Measurements from ENCODE around the gene ENTPD5.

DNA sequence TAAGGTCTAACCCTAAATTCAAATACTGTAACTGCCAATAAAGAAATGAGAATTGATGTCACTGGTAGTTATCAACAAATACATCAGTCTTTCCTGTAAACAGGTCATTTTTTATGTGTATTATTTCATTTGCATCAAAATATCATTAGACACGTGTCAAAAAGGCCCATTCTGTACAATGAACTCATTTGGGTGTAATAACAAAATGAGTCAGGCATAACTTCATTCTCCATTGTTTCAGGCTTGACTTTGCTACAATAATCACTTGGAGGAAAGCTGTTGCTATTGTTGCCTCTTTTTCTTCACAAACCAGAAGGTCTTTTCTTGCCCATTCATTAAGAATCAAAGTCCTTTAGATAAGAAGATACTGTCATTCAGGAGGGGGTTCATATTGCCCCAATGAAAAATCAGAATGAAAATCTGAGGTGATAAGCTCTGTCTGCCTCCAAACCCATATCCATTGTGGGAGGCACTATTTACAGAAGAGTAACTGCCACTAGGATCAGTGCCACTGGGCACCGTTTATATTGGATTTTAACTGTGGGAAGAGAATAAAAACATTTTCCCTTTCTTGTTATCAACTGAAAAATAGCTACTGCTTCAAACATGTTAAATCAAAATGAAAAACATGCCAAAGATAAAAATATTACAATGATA lies 10.1 kb downstream of the ENTPD5 start:
- TF ChIP-seq, protein P1, sequence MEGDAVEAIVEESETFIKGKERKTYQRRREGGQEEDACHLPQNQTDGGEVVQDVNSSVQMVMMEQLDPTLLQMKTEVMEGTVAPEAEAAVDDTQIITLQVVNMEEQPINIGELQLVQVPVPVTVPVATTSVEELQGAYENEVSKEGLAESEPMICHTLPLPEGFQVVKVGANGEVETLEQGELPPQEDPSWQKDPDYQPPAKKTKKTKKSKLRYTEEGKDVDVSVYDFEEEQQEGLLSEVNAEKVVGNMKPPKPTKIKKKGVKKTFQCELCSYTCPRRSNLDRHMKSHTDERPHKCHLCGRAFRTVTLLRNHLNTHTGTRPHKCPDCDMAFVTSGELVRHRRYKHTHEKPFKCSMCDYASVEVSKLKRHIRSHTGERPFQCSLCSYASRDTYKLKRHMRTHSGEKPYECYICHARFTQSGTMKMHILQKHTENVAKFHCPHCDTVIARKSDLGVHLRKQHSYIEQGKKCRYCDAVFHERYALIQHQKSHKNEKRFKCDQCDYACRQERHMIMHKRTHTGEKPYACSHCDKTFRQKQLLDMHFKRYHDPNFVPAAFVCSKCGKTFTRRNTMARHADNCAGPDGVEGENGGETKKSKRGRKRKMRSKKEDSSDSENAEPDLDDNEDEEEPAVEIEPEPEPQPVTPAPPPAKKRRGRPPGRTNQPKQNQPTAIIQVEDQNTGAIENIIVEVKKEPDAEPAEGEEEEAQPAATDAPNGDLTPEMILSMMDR (IDR thresholded peaks at IDR 0.05; ENCODE audit: low read length) = no peak
- no peak for TF ChIP-seq EZH2 (IDR thresholded peaks at IDR 0.05; ENCODE audit: borderline replicate concordance, low read length)
